ENCODE data around the gene ALDH1A2. TPM values are rescaled to one million over a fixed set of nuclear protein-coding genes. Genes with fewer than 3 reads are reported as not detected.

The ALDH1A2 gene
- total RNA-seq, 1 donor from 2014 or later, result 1.8 TPM

- ATAC-seq, result no peak
Observed at GRCh38 chr15:57994221-57995049, 71.1 kb downstream of the ALDH1A2 start.

- no peak for ATAC-seq
Observed at GRCh38 chr15:57993409-57994145, 71.9 kb downstream of the ALDH1A2 start.

DNA sequence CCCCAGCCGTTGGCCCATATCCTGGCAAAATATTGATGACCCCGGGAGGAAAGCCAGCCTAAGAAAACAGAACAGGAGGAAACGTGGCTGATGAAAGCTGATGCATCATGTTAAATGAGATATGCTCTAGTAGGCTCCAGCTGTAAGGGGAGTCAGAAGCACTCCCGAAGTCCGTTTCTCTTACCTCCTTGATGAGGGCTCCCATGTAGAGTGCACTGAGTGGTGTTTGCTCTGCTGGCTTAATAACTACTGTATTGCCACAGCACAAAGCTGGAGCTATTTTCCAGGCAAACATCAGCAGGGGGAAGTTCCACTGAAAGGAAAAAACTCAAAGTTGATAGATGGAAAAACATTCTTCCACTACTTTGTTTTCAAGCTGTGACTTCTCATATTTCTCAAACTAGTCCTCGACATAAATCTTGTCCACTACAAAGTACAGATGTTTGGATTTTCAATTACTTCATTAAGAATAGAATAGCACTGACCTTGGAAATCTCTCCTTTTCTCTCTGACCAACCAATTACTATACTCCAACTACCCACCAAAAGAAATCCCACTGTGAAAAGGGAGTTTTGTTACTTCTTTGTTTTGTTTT, 72.7 kb downstream of the ALDH1A2 start:
- no peak for ATAC-seq

- ATAC-seq, result no peak
Observed at GRCh38 chr15:57973534-57973933, 92.0 kb downstream of the ALDH1A2 start.

- ATAC-seq, result no peak
Observed at GRCh38 chr15:57972864-57973263, 92.6 kb downstream of the ALDH1A2 start.

- no peak for ATAC-seq
Observed at GRCh38 chr15:57969996-57970395, 95.5 kb downstream of the ALDH1A2 start.

DNA sequence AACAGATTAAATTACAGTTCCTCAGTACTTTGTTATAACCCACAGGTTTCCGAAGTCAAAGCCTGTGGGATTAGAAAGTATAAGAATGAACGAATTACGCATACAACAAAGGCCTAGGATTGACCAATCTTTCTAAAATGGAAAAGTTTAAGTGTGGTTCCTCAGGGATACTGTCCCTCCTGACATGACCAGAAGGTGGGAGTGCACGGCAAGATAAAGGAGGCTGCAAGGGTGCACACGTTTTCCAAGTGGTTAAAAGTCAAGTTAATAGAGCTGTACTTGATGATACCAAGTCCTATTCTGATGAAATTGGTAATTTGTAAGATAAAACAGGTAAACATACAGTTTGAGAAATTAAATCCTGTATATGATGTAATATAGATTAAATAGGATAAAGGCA, 96.2 kb downstream of the ALDH1A2 start:
- no peak for ATAC-seq

- peak; percentile 36 for ATAC-seq
Observed at GRCh38 chr15:57962887-57963286, 102.6 kb downstream of the ALDH1A2 start.

- no peak for ATAC-seq
Observed at GRCh38 chr15:57961919-57962318, 103.6 kb downstream of the ALDH1A2 start.

- ATAC-seq, result no peak
Observed at GRCh38 chr15:57957113-57957512, 108.4 kb downstream of the ALDH1A2 start.

DNA sequence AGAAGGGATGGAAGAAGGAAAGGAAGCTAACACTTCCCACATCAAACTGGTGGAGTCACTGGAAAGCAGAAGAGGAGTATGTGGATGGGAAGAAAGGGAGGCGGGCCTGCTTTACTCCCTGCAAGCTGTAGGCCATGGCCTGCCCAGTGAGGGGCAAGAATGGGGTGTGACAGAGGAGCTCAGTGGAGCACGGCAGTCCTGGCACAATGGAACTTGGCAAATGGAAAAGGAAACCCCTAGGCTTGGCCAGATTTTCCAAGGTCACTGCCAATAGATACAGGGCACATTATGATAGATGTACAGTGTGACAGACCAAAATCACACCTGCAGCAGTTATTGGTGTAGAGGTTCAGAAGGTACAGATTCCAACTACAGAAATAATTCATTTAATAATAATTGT, 111.6 kb downstream of the ALDH1A2 start:
- ATAC-seq, result no peak

GRCh38 chr15:57951328-57951932, 114.1 kb downstream of the ALDH1A2 start:
- ATAC-seq, result no peak

- peak; percentile 89 for ATAC-seq
Observed at GRCh38 chr15:57950381-57950946, 115.0 kb downstream of the ALDH1A2 start.

DNA sequence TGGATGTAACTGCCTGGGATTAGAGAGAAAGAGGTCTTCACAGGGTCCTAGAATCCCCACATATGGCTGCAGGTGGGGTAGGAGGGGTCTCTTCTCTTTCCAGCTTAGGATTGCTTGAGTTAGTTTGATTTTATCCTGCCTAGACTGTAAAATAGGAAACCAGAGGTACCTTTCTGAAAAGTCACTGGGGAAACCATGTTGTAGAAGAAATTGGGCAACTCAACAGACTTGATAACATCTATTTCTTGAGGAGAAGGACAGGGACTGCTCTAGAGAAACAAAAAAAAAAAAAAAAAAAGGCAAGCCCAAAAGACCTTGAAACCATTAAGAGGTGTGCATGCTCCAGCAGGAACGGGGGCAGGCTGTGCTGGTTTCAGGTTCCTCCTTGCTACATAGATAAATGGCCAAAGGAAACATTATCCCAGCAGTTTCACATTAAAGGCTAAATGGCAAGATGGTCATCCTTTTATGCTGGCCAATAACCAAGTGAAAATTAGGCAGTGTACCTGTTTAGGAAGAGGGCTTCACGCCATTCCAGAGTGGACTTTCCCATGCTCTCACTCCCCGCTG, 116.1 kb downstream of the ALDH1A2 start:
- no peak for ATAC-seq

DNA sequence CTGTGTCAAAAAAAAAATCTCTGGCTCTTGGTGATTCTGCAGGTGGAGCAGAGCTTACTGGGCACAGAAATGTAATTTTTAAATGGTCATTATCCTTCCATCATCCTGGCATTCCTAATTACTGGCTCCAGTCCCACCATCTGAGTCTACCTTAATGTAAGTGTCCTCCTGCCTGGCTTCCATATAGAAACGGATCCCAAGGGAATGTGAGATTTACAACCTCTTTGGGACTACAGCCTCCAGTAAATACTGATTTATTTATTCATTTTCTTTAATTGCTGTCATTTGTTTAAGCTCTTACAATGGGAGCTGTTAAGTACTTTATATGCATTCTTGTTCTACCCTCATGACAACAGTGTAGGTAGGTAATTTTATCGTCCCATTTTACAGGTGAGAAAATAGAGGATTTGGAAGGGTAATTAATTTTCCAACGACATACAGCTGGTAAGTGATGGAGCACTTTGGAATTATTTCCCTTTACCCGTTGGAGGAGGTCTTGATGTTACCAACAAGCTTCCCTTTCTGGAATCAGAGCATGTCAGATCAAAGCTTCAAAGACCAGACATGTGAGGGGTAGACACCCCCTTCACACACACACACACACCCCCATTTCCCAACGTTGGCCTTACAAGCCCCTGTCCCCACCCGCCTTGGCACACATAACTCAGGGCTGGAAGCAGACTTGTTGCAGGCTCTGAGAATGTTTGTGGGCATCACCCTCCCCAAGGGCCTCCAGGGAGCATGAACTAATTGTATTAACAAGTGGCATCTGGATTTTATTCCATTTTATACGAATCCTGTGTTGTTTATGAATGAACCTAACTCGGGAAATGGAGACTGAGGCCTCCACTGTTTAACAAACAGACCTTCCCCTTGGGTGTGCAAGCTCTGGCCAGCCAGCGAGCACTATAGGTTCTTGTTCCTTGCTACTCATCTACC, 116.9 kb downstream of the ALDH1A2 start:
- ATAC-seq, result no peak

- ATAC-seq, result no peak
Observed at GRCh38 chr15:57947781-57948180, 117.7 kb downstream of the ALDH1A2 start.

- ATAC-seq, result no peak
Observed at GRCh38 chr15:57947282-57947681, 118.2 kb downstream of the ALDH1A2 start.

DNA sequence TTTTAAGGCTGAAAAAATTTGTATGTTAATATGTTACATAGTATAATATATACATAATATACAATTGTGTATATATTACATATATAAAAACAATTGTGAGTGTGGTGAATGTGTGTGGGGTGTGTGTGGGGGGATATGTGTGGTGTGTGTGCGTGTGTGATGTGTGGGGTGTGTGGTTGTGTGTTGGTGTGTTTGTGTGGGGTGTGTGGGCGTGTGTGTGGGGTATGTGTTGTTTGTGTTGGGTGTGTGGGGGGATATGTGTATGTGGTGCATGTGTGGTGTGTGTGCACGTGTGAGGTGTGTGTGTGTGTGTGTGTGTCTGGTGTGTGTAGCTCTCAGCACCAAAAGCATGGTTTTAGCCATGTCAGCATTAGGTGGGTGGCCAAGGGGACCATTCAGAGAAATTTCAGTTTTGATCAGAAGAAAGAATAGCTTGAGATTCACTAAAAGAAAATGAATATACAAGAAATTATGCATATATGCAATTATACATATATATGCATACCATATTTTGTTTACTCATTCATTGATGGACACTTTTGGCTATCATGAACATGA, 118.9 kb downstream of the ALDH1A2 start:
- no peak for ATAC-seq

GRCh38 chr15:57945616-57946015, 119.9 kb downstream of the ALDH1A2 start:
- ATAC-seq, result no peak

- no peak for ATAC-seq
Observed at GRCh38 chr15:57943754-57944420, 121.6 kb downstream of the ALDH1A2 start.

All from esophagus mucosa (tissue), 1 donor.